ENCODE data around the gene MAP1B. TPM values are rescaled to one million over a fixed set of nuclear protein-coding genes. Genes with fewer than 3 reads are reported as not detected.

Gene MAP1B
- total and polyA plus RNA-seq, 2 experiments from 2014 or later: 82.4 to 115 TPM

DNA sequence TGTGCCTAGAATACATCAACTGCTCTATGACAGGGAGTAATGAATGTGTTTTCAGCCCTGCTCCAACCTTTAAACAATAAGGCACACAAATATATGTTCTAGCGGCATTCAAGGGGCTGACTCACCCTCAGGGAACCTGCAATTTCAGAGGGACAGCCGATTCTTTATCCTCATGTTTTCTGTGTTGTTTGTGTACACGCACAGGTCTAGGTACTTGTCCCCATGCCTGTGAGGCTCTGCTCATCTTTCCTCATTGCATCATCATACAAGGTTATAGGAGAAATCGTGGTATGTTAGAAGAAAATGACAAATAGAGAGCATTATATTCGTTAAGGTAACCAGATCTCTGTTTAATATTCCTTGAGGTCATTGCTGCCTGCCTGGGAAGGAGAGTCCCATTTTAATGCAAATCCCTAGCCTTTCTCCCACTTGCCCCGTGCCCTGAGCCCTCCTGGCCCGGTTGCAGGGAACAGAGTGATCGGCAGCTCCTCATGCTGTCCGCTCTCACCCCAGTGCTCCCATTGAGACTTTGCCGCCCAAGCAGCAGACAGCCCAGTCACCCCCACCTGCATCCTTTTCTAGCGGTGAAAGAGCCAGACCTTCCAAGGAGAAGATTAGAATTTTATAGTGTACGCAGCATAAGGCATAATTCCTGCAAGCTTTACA, 14.6 kb downstream of the MAP1B start:
- 69% methylated on average over 12 of the region's 12 CpGs for WGBS (ENCODE audit: low lambda C conversion rate, missing lambda C conversion rate)
- peaks cover 25% of the 10 kb centered on the region for H3K79me2 ChIP-seq
- H3K4me1 ChIP-seq (ENCODE audit: insufficient read depth): peaks cover 8% of the 10 kb centered on the region
- no peak for DNase-seq (ENCODE audit: low spot score)
- no peaks in the 10 kb centered on the region for H3K9me2 ChIP-seq (replicated peaks; ENCODE audit: insufficient read depth)
- no peak overlapping the region for H2AFZ ChIP-seq
- no peak for TF ChIP-seq EZH2phosphoT487 (IDR thresholded peaks at IDR 0.05; ENCODE audit: low read depth, severe bottlenecking, unreplicated experiment)
- TF ChIP-seq, protein P1, sequence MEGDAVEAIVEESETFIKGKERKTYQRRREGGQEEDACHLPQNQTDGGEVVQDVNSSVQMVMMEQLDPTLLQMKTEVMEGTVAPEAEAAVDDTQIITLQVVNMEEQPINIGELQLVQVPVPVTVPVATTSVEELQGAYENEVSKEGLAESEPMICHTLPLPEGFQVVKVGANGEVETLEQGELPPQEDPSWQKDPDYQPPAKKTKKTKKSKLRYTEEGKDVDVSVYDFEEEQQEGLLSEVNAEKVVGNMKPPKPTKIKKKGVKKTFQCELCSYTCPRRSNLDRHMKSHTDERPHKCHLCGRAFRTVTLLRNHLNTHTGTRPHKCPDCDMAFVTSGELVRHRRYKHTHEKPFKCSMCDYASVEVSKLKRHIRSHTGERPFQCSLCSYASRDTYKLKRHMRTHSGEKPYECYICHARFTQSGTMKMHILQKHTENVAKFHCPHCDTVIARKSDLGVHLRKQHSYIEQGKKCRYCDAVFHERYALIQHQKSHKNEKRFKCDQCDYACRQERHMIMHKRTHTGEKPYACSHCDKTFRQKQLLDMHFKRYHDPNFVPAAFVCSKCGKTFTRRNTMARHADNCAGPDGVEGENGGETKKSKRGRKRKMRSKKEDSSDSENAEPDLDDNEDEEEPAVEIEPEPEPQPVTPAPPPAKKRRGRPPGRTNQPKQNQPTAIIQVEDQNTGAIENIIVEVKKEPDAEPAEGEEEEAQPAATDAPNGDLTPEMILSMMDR (IDR thresholded peaks at IDR 0.05; ENCODE audit: poor library complexity): no peak
- TF ChIP-seq EZH2 (IDR thresholded peaks at IDR 0.05; ENCODE audit: borderline replicate concordance): no peak
- peaks cover 8% of the 10 kb centered on the region for H4K20me1 ChIP-seq (ENCODE audit: insufficient read depth, poor library complexity, severe bottlenecking)
- no peak overlapping the region for H3K4me3 ChIP-seq
- H3K36me3 ChIP-seq (replicated peaks; ENCODE audit: insufficient read depth, low read depth): no peaks in the 10 kb centered on the region
- no peak overlapping the region for H3K4me2 ChIP-seq
- no peaks in the 10 kb centered on the region for H3K9me3 ChIP-seq (ENCODE audit: low read depth)
- H3K27me3 ChIP-seq: no peaks in the 10 kb centered on the region
- no peak overlapping the region for H3K27ac ChIP-seq

DNA sequence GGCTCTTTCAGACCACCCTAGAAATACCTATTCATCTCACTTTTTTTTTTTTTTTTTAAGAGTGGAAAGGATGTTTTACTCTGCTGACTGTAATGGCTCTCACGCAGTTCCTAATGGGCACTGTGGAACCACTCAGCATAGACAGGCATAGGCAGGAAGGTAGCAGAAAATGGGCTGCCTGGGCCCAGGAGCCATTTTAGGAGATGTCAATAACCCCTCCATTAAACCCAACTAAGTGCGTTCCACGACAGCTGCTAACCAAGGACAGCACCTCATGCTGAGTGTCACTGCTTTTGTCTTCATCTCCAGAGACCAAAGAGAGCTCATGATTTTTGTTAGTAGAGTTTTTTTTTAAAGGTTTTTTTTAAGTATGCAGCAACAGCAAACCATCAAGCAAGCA, 15.3 kb downstream of the MAP1B start:
- TF ChIP-seq, protein P1 (IDR thresholded peaks at IDR 0.05; ENCODE audit: poor library complexity): no peak
- TF ChIP-seq EZH2phosphoT487 (IDR thresholded peaks at IDR 0.05; ENCODE audit: low read depth, severe bottlenecking, unreplicated experiment) (no peak), EZH2 (IDR thresholded peaks at IDR 0.05; ENCODE audit: borderline replicate concordance) (no peak)
- H3K9me3 ChIP-seq (ENCODE audit: low read depth): no peaks in the 10 kb centered on the region
- WGBS (ENCODE audit: low lambda C conversion rate, missing lambda C conversion rate): 88% methylated on average over 3 of the region's 3 CpGs
- H3K4me2 ChIP-seq: no peak overlapping the region
- H2AFZ ChIP-seq: no peak overlapping the region
- no peaks in the 10 kb centered on the region for H3K27me3 ChIP-seq
- DNase-seq (ENCODE audit: low spot score): no peak
- no peaks in the 10 kb centered on the region for H3K9me2 ChIP-seq (replicated peaks; ENCODE audit: insufficient read depth)
- peaks cover 8% of the 10 kb centered on the region for H4K20me1 ChIP-seq (ENCODE audit: insufficient read depth, poor library complexity, severe bottlenecking)
- peaks cover 26% of the 10 kb centered on the region for H3K79me2 ChIP-seq
- H3K4me3 ChIP-seq: no peak overlapping the region
- H3K27ac ChIP-seq: no peak overlapping the region
- no peaks in the 10 kb centered on the region for H3K36me3 ChIP-seq (replicated peaks; ENCODE audit: insufficient read depth, low read depth)
- H3K4me1 ChIP-seq (ENCODE audit: insufficient read depth): peaks cover 8% of the 10 kb centered on the region

DNA sequence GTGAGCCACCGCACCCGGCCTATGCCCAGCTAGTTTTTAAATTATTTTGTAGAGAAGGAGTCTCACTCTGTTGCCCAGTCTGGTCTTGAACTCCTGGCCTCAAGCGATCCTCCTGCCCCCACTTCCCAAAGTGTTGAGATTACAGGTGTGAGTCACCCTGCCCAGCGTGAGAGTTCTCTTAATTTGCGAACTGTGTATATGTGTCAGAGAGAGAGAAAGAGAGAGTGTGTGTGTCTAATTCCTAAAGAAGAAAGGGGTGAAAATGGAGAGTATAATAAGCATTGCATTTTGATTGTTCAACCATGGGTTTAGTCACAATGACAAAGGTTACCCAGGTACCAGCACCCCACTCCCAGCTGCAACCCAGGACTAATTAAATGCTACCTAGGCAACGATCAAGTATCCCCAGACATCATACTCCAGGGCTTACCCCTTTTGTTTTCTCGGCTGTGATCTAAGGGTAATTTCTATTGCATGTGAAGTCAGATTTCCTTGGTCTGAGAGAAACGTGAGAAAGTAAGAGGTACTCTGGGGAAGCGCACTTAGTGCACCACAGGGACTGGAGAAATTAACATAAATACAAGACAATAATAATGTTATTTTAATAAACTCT, 16.6 kb downstream of the MAP1B start:
- Histone ChIP-seq H3K9me2 (replicated peaks; ENCODE audit: insufficient read depth) (no peaks in the 10 kb centered on the region), H3K4me3 (no peak overlapping the region), H2AFZ (no peak overlapping the region), H3K36me3 (replicated peaks; ENCODE audit: insufficient read depth, low read depth) (no peaks in the 10 kb centered on the region), H3K4me1 (ENCODE audit: insufficient read depth) (peaks cover 8% of the 10 kb centered on the region), H3K27me3 (no peaks in the 10 kb centered on the region), H3K27ac (no peak overlapping the region), H4K20me1 (ENCODE audit: insufficient read depth, poor library complexity, severe bottlenecking) (peaks cover 8% of the 10 kb centered on the region), H3K79me2 (peaks cover 18% of the 10 kb centered on the region), H3K9me3 (ENCODE audit: low read depth) (no peaks in the 10 kb centered on the region), H3K4me2 (no peak overlapping the region)
- 94% methylated on average over 9 of the region's 9 CpGs for WGBS (ENCODE audit: low lambda C conversion rate, missing lambda C conversion rate)
- no peak for DNase-seq (ENCODE audit: low spot score)
- TF ChIP-seq, protein P1 (IDR thresholded peaks at IDR 0.05; ENCODE audit: poor library complexity): no peak
- TF ChIP-seq EZH2phosphoT487 (IDR thresholded peaks at IDR 0.05; ENCODE audit: low read depth, severe bottlenecking, unreplicated experiment) (no peak), EZH2 (IDR thresholded peaks at IDR 0.05; ENCODE audit: borderline replicate concordance) (no peak)

Data from hepatocyte (in vitro differentiated cells).